Thyroid gland (tissue), 4 donors: ENCODE measurements around the gene SIRT2.

Experiments
- CTCF ChIP-seq, 6 experiments: fragments of 200-600 bp in 3 of 6; fragments of 450-650 bp in 3 of 6; sonication (generic) in 3 of 6; IDR thresholded peaks; one replicate each; pipeline ENCODE4 v1.5.1; 2016 to 2019; ENCODE audit warnings: antibody characterized with exemption in 6 of 6, mild to moderate bottlenecking in 2 of 6, inconsistent platforms in 1 of 6, moderate library complexity in 1 of 6
- POLR2A ChIP-seq, 2 donors: fragments of 450-650 bp; IDR thresholded peaks; one replicate each; pipeline ENCODE4 v1.6.1; 2017; ENCODE audit warnings: antibody characterized with exemption in 2 of 2, mild to moderate bottlenecking in 2 of 2, moderate library complexity in 1 of 2

GRCh38 chr19:38856813-38857212 lies 42.6 kb downstream of the SIRT2 start:
- TF ChIP-seq CTCF (IDR thresholded peaks at IDR 0.05) = no peak
- TF ChIP-seq POLR2A (IDR thresholded peaks at IDR 0.05) = no peak
